Lung (tissue), 12 donors: ENCODE measurements around the gene SLC12A3. TPM values are rescaled to one million over a fixed set of nuclear protein-coding genes. Genes with fewer than 3 reads are reported as not detected.
A peak's percentile ranks its signal among the peaks of the same experiment; 100 is the strongest.

Experiments
- ATAC-seq: fragments of 200-7000 bp; cut with Tn5 transposase; one replicate; pipeline ENCODE4 v1.9.1; 2020; ENCODE audit warnings: moderate number of reproducible peaks; ENCODE audit not compliant: insufficient read depth, low FRiP score
- DNase-seq, 3 donors: peaks; one replicate each; pipeline ENCODE4 v3.0.0-alpha.2; 2013 to 2017
- H3K27ac ChIP-seq, 2 donors: one replicate each; pipeline ENCODE4 v1.5.1; 2013; ENCODE audit warnings: mild to moderate bottlenecking in 2 of 2, moderate library complexity in 2 of 2, control low read depth in 1 of 2, inconsistent platforms in 1 of 2, low read depth in 1 of 2, low read length in 1 of 2
- H3K27me3 ChIP-seq, 3 donors: one replicate each; pipeline ENCODE4 v1.5.1; 2013; ENCODE audit warnings: low read length in 2 of 3; ENCODE audit not compliant: control insufficient read depth in 3 of 3, insufficient read depth in 3 of 3
- H3K36me3 ChIP-seq, 4 donors: one replicate each; pipeline ENCODE4 v1.5.1; 2013; ENCODE audit warnings: low read length in 4 of 4, mild to moderate bottlenecking in 1 of 4, moderate library complexity in 1 of 4; ENCODE audit not compliant: control insufficient read depth in 4 of 4, insufficient read depth in 4 of 4
- H3K4me1 ChIP-seq, 5 donors: one replicate each; pipeline ENCODE4 v1.5.1; 2013; ENCODE audit warnings: low read length in 5 of 5, mild to moderate bottlenecking in 2 of 5, moderate library complexity in 1 of 5; ENCODE audit not compliant: control insufficient read depth in 5 of 5, insufficient read depth in 5 of 5
- H3K4me3 ChIP-seq: one replicate; pipeline ENCODE4 v1.5.1; 2013; ENCODE audit warnings: mild to moderate bottlenecking, control low read depth, moderate library complexity
- H3K9ac ChIP-seq, 2 donors: one replicate each; pipeline ENCODE4 v1.5.1; 2013; ENCODE audit warnings: low read length in 2 of 2, control low read depth in 1 of 2; ENCODE audit not compliant: insufficient read depth in 1 of 2
- H3K9me3 ChIP-seq, 4 donors: one replicate each; pipeline ENCODE4 v1.5.1; 2013; ENCODE audit warnings: low read length in 3 of 4, mild to moderate bottlenecking in 1 of 4, moderate library complexity in 1 of 4; ENCODE audit not compliant: control insufficient read depth in 4 of 4, insufficient read depth in 3 of 4
- WGBS, 2 donors: extraction: QIAGEN DNeasy Blood & Tissue Kit; methylation state at CpG; one replicate each; pipeline ENCODE4 v1.1.7; 2013; 5-methylcytosine and 5-hydroxymethylcytosine counted together
- polyA plus RNA-seq, 2 donors: library from polyadenylated mRNA; stranded (reverse); fragments of 200-250 nt; gene quantifications; one replicate each; pipeline ENCODE4 v1.2.1, GENCODE V29; 2013
- total RNA-seq, 2 donors: library from RNA; depleted of rRNA in 1 of 2; stranded (reverse); fragments of >200 nt in 1 of 2; gene quantifications; one replicate each; pipeline ENCODE4 v1.2.1, GENCODE V29; 2014 to 2021
- TF ChIP-seq, protein P1 (sequence below): IDR thresholded peaks from 2 replicates; pipeline ENCODE4 v1.5.1; 2012; ENCODE audit warnings: mild to moderate bottlenecking; ENCODE audit errors: control extremely low read depth, extremely low read depth
- donor health status: control.
- donor health status: control.
- donor health status: Bipolar disorder and iron deficiency.
- donor health status: healthy.
- donor health status: DM: yes; HTN: yes; CAD: no.

SLC12A3 gene
- total and polyA plus RNA-seq, 4 donors, result 0.04 to 0.07 TPM; not detected in 2

DNA sequence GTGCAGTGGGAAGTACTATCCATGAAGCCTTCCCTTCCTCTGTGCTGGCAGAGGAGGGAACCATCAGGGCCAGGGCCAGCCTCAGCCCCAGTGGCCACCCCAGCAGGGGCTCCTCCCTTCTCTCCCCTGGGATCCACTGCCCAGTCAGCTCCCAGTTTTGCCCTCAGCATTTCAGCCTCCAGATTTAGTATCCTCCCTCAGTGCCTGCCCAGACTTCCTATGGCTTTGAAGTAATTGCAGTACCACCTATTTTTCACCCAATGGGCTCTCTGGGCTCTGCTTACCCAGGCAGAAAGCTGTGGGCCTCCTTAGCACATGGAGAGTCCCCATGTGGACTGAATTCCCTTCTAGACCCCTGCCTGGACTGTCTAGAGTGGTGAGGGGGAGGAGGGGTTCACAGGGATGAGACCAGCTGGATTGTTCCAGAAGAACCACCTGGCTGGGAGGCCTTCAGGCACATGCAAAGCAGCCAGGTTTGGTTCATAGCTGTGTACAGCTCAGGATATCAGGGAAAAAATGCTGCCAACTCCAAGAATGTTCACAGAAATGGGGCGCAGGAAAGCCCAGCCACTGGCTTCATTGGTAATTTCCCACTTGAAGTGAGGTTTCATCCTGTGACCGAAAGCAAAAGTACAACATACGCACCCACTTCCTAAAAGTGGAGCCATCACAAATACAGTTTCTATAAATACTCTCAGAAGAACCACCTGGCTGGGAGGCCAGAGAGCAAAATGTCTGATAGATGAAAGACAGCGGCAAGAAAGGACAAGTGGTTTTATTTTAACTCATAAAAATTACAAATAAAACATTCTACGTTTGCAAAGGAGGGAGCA, 51.8 kb downstream of the SLC12A3 start:
- no peaks in the 10 kb centered on the region for H3K36me3 ChIP-seq
- ATAC-seq (no peak), DNase-seq (no peak)
- H3K4me3 ChIP-seq, result no peak overlapping the region
- TF ChIP-seq, protein P1, sequence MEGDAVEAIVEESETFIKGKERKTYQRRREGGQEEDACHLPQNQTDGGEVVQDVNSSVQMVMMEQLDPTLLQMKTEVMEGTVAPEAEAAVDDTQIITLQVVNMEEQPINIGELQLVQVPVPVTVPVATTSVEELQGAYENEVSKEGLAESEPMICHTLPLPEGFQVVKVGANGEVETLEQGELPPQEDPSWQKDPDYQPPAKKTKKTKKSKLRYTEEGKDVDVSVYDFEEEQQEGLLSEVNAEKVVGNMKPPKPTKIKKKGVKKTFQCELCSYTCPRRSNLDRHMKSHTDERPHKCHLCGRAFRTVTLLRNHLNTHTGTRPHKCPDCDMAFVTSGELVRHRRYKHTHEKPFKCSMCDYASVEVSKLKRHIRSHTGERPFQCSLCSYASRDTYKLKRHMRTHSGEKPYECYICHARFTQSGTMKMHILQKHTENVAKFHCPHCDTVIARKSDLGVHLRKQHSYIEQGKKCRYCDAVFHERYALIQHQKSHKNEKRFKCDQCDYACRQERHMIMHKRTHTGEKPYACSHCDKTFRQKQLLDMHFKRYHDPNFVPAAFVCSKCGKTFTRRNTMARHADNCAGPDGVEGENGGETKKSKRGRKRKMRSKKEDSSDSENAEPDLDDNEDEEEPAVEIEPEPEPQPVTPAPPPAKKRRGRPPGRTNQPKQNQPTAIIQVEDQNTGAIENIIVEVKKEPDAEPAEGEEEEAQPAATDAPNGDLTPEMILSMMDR, result no peak
- peaks cover 0 to 24% (median 10%) of the 10 kb centered on the region in 5 donors for H3K4me1 ChIP-seq
- H3K27me3 ChIP-seq, result no peaks in the 10 kb centered on the region
- H3K27ac ChIP-seq, result peak overlapping the region in 1 of 2 donors; percentile 84
- WGBS, 2 donors, result 22 to 27% methylated on average over 5 of the region's 5 CpGs
- no peak overlapping the region for H3K9ac ChIP-seq
- H3K9me3 ChIP-seq, result no peaks in the 10 kb centered on the region

- Histone ChIP-seq H3K4me1 (peaks cover 0 to 13% (median 6%) of the 10 kb centered on the region in 5 donors), H3K27me3 (no peaks in the 10 kb centered on the region), H3K9me3 (no peaks in the 10 kb centered on the region), H3K27ac (no peak overlapping the region), H3K4me3 (no peak overlapping the region), H3K9ac (no peak overlapping the region), H3K36me3 (no peaks in the 10 kb centered on the region)
- DNase-seq, result no peak
- WGBS, 2 donors, result 92 to 94% methylated on average over 12 of the region's 12 CpGs
- TF ChIP-seq, protein P1, result no peak
- no peak for ATAC-seq
Measured at GRCh38 chr16:56918467-56919012, 53.5 kb downstream of the SLC12A3 start.

- no peaks in the 10 kb centered on the region for H3K9me3 ChIP-seq
- H3K9ac ChIP-seq, result no peak overlapping the region
- H3K27me3 ChIP-seq, result no peaks in the 10 kb centered on the region
- H3K27ac ChIP-seq, result no peak overlapping the region
- TF ChIP-seq, protein P1, result no peak
- H3K4me3 ChIP-seq, result no peak overlapping the region
- 75 to 83% methylated on average over 11 of the region's 11 CpGs for WGBS, 2 donors
- ATAC-seq (no peak), DNase-seq (no peak)
- H3K4me1 ChIP-seq, result peaks cover 0 to 13% (median 6%) of the 10 kb centered on the region in 5 donors
- H3K36me3 ChIP-seq, result no peaks in the 10 kb centered on the region
Measured at GRCh38 chr16:56919099-56919800, 54.2 kb downstream of the SLC12A3 start.
